OCI-LY7 (cell line): ENCODE results near the gene PRKAG2. TPM values are rescaled to one million over a fixed set of nuclear protein-coding genes. Genes with fewer than 3 reads are reported as not detected.

Experiments
- BruUV-seq: library from RNA; stranded (reverse); fragments of 400-500 nt; replicated peaks from 2 replicates; lab custom pipeline; 2021; lab: Mats Ljungman, UMichigan
- CTCF ChIA-PET: fragments of 300-600 bp; sonication (Branson Sonifier 250); formaldehyde crosslinking; loops from one replicate; lab custom pipeline; 2022; ENCODE audit warnings: antibody characterized with exemption; ENCODE audit not compliant: unreplicated experiment; lab: Charles Lee
- POLR2A ChIA-PET: fragments of 300-600 bp; sonication (Branson Sonifier 250); formaldehyde crosslinking; loops from one replicate; lab custom pipeline; 2022; ENCODE audit warnings: antibody characterized with exemption; lab: Charles Lee
- DNase-seq: peaks from one replicate; pipeline ENCODE4 v3.0.0-alpha.2; 2015; ENCODE audit warnings: low spot score
- H2AFZ ChIP-seq: fragments of 200-600 bp; sonication (generic), shearing (Covaris generic); 2 replicates; pipeline ENCODE4 v1.6.1; 2014; ENCODE audit warnings: mild to moderate bottlenecking, antibody characterized with exemption, low read length, moderate library complexity
- H3K27ac ChIP-seq: fragments of 200-600 bp; sonication (generic); 2 replicates; pipeline ENCODE4 v1.5.1; 2014; ENCODE audit warnings: mixed run types, low read depth, mild to moderate bottlenecking, moderate library complexity, low read length, inconsistent platforms; ENCODE audit not compliant: poor library complexity, severe bottlenecking
- H3K36me3 ChIP-seq: fragments of 200-600 bp; sonication (generic); 2 replicates; pipeline ENCODE4 v1.6.1; 2014; ENCODE audit warnings: mild to moderate bottlenecking, antibody characterized with exemption, low read length, moderate library complexity, mixed read lengths; ENCODE audit not compliant: insufficient read depth
- H3K4me1 ChIP-seq: fragments of 200-600 bp; sonication (generic); 2 replicates; pipeline ENCODE4 v1.5.1; 2014; ENCODE audit warnings: mild to moderate bottlenecking, low read length; ENCODE audit not compliant: insufficient read depth, poor library complexity, severe bottlenecking
- H3K4me2 ChIP-seq: fragments of 200-600 bp; sonication (generic); 2 replicates; pipeline ENCODE4 v1.6.1; 2014; ENCODE audit warnings: mild to moderate bottlenecking, low read length
- H3K4me3 ChIP-seq: fragments of 200-600 bp; sonication (generic); 2 replicates; pipeline ENCODE4 v1.5.1; 2014; ENCODE audit warnings: mild to moderate bottlenecking, low read depth, low read length; ENCODE audit not compliant: poor library complexity, severe bottlenecking
- H3K79me2 ChIP-seq: fragments of 200-600 bp; sonication (generic); 2 replicates; pipeline ENCODE4 v1.6.1; 2016; ENCODE audit warnings: low read depth, mild to moderate bottlenecking, low read length, moderate library complexity, mixed read lengths; ENCODE audit not compliant: insufficient read depth
- H3K9me2 ChIP-seq: fragments of 200-600 bp; sonication (generic); 2 replicates; pipeline ENCODE4 v1.6.1; 2016; ENCODE audit warnings: mild to moderate bottlenecking, low read length, mixed read lengths; ENCODE audit not compliant: insufficient read depth
- H3K9me3 ChIP-seq: fragments of 200-600 bp; sonication (generic); 2 replicates; pipeline ENCODE4 v1.6.1; 2014; ENCODE audit warnings: mild to moderate bottlenecking, mixed run types, low read length, mixed read lengths
- H4K20me1 ChIP-seq: fragments of 200-600 bp; sonication (generic); 2 replicates; pipeline ENCODE4 v1.6.1; 2014; ENCODE audit warnings: mild to moderate bottlenecking, antibody characterized with exemption, low read length, moderate library complexity, mixed read lengths; ENCODE audit not compliant: insufficient read depth
- EZH2phosphoT487 ChIP-seq: fragments of 200-600 bp; sonication (generic); IDR thresholded peaks from 2 replicates; pipeline ENCODE4 v1.6.1; 2018; ENCODE audit warnings: low read depth, borderline replicate concordance, mild to moderate bottlenecking, mixed run types, antibody characterized with exemption, low read length, moderate library complexity, mixed read lengths
- intact Hi-C: fragments of 100-400 bp; cut with micrococcal nuclease; formaldehyde crosslinking; loops from one replicate; pipeline ENCODE4 v1.10.0; 2022; ENCODE audit not compliant: unreplicated experiment
- total RNA-seq, 2 experiments: library from RNA; depleted of rRNA in 1 of 2; stranded (reverse); fragments of >200 nt in 1 of 2; shearing (Covaris generic) in 1 of 2; gene quantifications; 2 replicates each; pipeline ENCODE4 v1.2.3, GENCODE V29; 2014 to 2022
- TF ChIP-seq, protein P1 (sequence below): fragments of 200-600 bp; sonication (generic); conservative IDR thresholded peaks from 2 replicates; pipeline ENCODE4 v1.5.1; 2014; ENCODE audit warnings: mild to moderate bottlenecking, antibody characterized with exemption, low read length, moderate library complexity, mixed read lengths

Gene PRKAG2
- total RNA-seq, 2 experiments from 2014 or later = 1.2 to 5.1 TPM

DNA sequence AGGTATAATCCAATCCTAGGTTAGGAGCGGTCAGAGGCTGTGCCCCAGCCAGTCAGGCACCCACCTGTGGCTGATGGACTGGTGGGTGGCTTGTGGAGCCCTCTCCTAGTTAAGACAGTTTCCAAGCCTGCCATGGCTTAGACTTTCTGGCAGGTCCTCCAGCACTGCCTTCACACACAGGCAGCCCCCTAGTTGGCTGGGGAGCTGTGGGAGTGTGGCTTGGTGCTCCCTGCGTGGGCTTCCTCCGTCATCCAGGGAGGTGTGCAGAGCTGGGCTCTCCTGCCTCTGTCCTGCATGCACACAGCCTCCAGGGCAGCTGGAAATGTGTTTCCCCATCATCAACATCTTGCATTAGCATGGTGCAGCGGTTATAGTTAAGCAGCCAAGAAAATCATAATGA lies 273.0 kb downstream of the PRKAG2 start:
- Histone ChIP-seq H2AFZ (no peak overlapping the region), H4K20me1 (no peaks in the 10 kb centered on the region), H3K4me2 (no peak overlapping the region), H3K27ac (no peak overlapping the region), H3K9me2 (no peaks in the 10 kb centered on the region), H3K4me3 (no peak overlapping the region), H3K4me1 (no peaks in the 10 kb centered on the region), H3K79me2 (no peaks in the 10 kb centered on the region), H3K36me3 (no peaks in the 10 kb centered on the region), H3K9me3 (no peaks in the 10 kb centered on the region)
- intact Hi-C loops = no loop called here
- POLR2A ChIA-PET = no interaction called here
- TF ChIP-seq EZH2phosphoT487 = no peak
- TF ChIP-seq, protein P1, sequence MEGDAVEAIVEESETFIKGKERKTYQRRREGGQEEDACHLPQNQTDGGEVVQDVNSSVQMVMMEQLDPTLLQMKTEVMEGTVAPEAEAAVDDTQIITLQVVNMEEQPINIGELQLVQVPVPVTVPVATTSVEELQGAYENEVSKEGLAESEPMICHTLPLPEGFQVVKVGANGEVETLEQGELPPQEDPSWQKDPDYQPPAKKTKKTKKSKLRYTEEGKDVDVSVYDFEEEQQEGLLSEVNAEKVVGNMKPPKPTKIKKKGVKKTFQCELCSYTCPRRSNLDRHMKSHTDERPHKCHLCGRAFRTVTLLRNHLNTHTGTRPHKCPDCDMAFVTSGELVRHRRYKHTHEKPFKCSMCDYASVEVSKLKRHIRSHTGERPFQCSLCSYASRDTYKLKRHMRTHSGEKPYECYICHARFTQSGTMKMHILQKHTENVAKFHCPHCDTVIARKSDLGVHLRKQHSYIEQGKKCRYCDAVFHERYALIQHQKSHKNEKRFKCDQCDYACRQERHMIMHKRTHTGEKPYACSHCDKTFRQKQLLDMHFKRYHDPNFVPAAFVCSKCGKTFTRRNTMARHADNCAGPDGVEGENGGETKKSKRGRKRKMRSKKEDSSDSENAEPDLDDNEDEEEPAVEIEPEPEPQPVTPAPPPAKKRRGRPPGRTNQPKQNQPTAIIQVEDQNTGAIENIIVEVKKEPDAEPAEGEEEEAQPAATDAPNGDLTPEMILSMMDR = no peak
- CTCF ChIA-PET = interaction anchor here (0.6 kb wide), 1 partner anchor 99 kb away, joined by 3 read pairs; no protein-coding TSS in a partner anchor
- no peak for DNase-seq
- BruUV-seq = no TSS peak

DNA sequence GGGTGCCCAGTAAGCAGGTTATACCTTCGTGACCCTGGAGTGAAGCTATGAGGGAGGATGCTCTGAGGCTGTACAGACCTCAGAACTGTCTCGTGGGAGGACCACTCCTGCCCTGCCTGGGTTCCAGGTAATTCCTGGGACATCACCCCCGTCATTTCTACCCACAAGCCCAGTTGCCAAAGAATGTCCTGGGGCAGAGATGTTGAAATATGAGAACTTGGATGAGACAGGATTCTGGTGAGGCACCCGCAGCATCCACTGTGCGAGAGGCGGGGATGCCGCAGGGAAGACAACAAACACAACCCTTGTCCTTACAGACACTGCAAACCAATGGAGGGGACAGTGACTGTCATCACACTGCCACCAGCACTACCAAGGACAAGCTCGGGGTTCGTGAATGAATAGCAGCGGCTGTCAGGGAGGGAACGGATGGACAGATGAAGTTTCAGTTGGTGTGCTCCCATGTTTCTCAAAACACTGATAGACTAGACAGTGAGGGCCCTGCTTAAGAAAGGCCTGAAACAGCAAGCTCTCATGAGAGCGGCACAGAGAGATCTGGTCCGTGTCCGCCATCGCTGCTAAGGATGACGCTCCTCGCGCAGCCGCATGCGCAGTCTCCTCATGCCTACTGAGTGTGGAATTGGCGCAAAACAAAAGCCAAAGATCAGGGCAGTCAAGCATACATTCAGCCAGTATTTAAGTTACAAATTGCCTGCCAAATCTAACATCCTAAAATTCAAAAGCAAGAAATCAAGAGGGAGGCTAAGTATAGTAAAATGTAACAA lies 275.2 kb downstream of the PRKAG2 start:
- no peak overlapping the region for H3K27ac ChIP-seq
- no peak for DNase-seq
- ChIA-PET POLR2A (no interaction called here), CTCF (no interaction called here)
- intact Hi-C loops = no loop called here
- H4K20me1 ChIP-seq = no peaks in the 10 kb centered on the region
- TF ChIP-seq EZH2phosphoT487 = no peak
- TF ChIP-seq, protein P1 = no peak
- H3K4me3 ChIP-seq = no peak overlapping the region
- no peak overlapping the region for H3K4me2 ChIP-seq
- H3K9me3 ChIP-seq = no peaks in the 10 kb centered on the region
- no peaks in the 10 kb centered on the region for H3K9me2 ChIP-seq
- no peaks in the 10 kb centered on the region for H3K36me3 ChIP-seq
- no TSS peak for BruUV-seq
- H3K4me1 ChIP-seq = no peaks in the 10 kb centered on the region
- no peak overlapping the region for H2AFZ ChIP-seq
- no peaks in the 10 kb centered on the region for H3K79me2 ChIP-seq

DNA sequence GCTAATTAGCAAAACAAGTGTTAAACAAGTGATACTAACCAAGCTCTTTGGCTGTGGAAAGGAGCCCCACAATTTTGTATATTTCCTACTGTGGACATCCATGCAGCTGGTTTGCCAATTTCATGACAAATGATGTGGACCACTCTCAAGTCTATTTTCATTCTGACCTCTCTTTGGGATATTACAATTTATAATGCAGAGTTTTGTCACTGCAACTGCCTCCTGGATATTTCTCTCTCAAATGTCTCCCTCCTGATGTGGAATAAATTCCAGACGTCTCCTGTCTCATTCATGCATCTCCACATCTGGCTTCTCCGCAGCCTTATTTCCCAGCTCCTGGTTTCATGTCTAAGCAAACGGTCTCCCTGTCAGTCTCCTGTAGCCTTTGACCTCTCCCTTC lies 276.6 kb downstream of the PRKAG2 start:
- intact Hi-C loops = no loop called here

More for the DNA sequence above, 276.6 kb downstream of the PRKAG2 start:
- Histone ChIP-seq H4K20me1 (no peaks in the 10 kb centered on the region; the same call in 1 of the 2 replicates), H3K27ac (no peak overlapping the region), H3K9me2 (no peaks in the 10 kb centered on the region), H3K79me2 (no peaks in the 10 kb centered on the region), H3K9me3 (no peaks in the 10 kb centered on the region), H3K4me1 (no peaks in the 10 kb centered on the region), H3K36me3 (no peaks in the 10 kb centered on the region), H2AFZ (no peak overlapping the region), H3K4me2 (no peak overlapping the region), H3K4me3 (no peak overlapping the region)
- no peak for DNase-seq
- BruUV-seq = no TSS peak
- no peak for TF ChIP-seq EZH2phosphoT487
- TF ChIP-seq, protein P1 = no peak
- ChIA-PET POLR2A (no interaction called here), CTCF (no interaction called here)
